ENCODE results near the gene KRTAP5-10.
"Not testable (repeated sequence)": the region's sequence is repeated elsewhere in the genome, so short reads cannot be mapped to it uniquely, and the experiment has no call there.

Gene KRTAP5-10

DNA sequence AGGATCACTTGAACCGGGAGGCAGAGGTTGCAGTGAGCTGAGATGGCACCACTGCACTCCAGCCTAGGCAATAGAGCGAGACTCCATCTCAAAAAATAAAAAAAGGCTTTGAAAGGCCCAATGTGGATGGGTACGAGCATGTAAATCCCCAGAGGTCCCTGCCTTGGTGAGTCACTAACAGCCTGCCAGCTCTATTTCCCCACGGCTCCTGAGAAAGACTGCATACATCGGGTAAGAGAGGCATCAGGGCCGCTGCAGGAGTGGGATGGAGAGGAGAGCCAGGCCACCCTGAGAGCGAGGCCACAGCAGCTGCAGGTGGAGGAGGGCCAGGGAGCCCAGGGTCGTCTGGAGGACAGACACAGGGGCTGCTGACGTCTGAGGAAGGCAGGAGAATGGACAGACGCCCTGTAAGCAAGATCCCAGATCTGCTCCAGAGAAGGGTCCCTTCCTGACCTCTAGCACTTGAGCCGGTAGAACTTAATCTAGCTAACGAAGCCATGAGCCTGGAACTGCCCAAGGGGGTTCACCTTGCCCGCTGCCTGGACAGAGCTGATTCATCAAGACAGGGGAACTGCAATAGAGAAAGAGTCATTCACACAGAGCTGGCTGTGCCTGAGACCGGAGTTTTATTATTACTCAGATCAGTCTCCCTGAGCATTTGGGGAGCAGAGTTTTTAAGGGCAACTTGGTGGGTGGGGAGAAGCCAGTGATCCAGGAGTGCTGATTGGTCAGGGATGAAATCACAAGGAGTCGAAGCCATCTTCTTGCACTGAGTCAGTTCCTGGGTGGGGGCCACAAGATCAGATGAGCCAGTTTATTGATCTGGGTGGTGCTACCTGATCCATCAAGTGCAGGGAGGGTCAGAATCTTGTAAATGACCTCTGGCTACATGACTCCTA lies 22.2 kb upstream of the KRTAP5-10 start:
- no peak for DNase-seq (ENCODE audit: low read depth)

DNA sequence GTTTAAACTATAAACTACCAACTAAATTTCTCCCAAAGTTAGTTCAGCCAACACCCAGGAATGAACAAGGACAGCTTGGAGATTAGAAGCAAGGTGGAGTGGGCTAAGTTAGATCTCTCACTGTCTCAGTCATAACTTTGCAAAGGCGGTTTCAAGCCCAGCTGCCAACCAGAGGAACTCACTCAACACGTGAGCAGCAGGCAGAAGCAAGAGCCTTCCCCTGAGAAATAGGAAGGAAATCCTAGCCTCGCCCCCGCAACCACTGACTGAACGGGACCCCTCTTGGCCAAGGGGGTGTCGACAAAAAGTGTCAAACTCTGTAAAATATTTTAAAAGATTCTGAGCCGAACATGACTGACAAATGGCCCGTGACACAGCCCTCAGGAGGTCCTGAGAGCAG lies 21.5 kb upstream of the KRTAP5-10 start:
- DNase-seq (ENCODE audit: low read depth): no peak

DNA sequence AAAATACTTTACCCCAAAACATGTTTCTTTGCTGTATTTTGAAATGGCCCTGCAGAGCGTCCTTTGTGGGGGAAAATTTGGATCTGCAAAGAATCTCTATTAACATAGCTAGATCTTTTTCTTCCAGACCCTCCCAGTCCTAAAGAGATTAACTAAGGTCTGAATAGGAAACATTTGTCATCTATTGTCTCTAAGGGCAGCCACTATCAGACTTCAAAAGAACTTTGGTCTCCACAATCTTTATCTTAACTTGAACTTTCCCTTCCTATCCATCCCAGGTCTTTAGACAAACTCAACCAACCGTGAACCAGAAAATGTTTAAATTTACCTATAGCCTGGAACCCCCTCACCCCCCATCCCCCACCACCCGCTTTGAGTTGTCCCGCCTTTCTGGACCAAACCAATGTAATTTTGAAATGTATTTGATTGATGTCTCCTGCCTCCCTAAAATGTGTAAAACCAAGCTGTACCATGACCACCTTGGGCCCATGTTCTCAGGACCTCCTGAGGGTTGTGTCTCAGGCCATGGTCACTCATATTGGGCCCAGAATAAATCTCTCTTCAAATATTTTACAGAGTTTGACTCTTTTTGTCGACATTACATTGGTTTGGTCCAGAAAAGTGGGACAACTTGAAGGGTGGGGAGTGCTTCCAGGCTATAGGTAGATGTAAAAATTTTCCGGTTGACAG lies 20.7 kb upstream of the KRTAP5-10 start:
- DNase-seq (ENCODE audit: low read depth): no peak

DNA sequence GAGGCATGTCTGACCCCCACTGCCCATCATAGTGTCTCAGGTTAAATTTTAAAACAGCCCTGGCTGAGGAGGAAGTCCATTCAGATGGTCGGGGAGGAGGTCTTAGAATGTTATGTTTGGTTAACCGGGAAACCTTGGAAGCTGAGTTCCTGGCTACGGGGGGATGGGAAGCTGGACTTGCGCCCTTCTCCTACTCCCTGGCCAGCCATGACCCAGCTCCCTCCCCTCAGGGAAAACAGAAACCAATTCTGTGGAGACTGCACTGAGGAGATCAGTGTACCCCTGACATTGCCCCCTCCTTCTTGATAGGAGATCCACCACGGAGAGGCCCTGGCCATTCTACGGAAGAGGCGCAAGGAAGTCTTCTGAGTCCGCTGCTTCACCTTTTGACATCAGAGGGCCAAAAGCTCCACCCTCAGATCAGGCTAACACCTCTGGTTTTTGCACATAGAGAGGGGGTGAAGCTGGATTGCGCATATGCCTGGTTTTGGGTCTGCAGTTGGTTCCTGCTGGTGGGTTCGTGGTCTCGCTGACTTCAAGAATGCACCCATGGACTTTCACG lies 19.9 kb upstream of the KRTAP5-10 start:
- no peak for DNase-seq (ENCODE audit: low read depth)

DNA sequence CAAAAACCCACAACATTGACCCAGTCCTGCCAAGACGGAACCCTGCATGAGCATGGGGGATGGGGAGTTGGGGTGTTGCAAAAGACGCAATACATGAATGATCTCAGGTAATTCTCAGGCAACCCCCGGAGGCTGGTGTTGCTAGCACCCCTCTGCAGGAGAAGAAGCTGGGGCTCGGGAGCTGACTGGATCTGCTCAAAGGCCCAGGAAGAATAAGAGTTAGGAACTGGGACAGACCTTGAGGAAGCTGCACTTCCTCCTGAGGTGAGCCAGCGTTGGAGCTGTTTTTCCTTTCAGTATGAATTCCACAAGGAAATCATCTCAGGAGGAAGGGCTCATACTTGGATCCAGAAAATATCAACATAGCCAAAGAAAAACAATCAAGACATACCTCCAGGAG lies 17.2 kb upstream of the KRTAP5-10 start, which contains the start of gene KRTAP5-9:
Gene KRTAP5-9, plus strand, starts transcription at position 301 of the 400 bp plus-strand sequence. CDS start 238 bp downstream, outside the sequence.
- no peak for DNase-seq (ENCODE audit: low read depth)

DNA sequence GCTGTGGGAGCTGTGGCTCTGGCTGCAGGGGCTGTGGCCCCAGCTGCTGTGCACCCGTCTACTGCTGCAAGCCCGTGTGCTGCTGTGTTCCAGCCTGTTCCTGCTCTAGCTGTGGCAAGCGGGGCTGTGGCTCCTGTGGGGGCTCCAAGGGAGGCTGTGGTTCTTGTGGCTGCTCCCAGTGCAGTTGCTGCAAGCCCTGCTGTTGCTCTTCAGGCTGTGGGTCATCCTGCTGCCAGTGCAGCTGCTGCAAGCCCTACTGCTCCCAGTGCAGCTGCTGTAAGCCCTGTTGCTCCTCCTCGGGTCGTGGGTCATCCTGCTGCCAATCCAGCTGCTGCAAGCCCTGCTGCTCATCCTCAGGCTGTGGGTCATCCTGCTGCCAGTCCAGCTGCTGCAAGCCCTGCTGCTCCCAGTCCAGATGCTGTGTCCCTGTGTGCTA lies 16.6 kb upstream of the KRTAP5-10 start:
- no peak for DNase-seq (ENCODE audit: low read depth)

DNA sequence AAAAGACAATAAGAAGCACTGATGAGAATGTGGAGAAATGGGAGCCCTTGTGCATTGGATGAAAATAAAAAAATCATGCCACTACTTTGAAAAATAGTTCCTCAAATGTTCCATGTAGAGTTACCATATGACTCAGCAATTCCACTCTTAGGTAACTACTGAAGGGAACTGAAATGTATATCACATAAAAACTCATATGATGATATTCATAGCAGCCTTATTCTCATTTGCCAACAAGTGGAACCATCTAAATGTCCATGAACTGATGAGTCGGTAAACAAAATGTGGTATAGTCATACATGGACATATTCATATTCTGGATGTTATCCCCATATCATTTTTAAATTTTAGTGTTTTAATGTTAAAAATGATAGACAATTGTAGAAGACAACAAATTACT lies 13.7 kb upstream of the KRTAP5-10 start:
- no peak for DNase-seq (ENCODE audit: low read depth)

DNA sequence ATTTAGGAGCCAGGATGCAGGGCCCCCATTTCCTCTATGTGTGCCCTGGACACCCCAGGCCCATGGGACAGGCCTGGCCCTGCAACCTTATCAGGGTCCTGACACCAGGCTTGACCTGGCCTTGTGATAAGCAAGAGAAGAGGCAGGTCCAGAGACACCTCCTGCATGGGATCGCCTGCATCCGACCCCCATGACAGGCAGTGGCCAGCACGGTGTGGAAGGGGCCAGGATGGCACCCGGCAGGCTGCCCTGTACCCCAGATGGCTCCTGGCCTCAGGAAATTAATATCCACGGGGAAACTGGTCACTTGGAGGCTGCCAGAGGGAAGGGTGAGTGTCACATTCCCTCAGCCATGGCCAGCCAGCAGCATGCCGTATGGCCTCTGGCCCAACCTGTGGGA lies 10.4 kb upstream of the KRTAP5-10 start:
- no peak for DNase-seq (ENCODE audit: low read depth)

DNA sequence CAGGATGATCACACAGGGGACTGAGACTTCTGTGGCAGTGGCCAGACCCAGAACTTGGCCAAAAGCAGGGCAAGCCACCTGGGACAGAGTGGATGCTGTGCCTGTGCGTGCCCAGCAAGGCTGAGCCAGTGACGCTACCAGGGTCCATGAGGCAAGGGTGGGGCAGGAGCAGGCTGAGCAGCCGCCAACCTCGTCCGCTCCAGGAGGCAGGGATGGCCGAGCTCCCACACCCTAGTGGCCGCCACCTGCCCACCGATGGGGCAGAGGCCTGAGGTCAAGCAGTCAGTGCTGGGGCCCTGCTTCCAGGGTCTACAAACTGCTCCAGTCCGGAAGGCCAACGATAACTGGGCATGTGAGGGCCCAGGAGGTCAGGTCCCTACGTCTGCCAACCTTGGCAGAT lies 9.9 kb upstream of the KRTAP5-10 start:
- DNase-seq (ENCODE audit: low read depth): no peak

DNA sequence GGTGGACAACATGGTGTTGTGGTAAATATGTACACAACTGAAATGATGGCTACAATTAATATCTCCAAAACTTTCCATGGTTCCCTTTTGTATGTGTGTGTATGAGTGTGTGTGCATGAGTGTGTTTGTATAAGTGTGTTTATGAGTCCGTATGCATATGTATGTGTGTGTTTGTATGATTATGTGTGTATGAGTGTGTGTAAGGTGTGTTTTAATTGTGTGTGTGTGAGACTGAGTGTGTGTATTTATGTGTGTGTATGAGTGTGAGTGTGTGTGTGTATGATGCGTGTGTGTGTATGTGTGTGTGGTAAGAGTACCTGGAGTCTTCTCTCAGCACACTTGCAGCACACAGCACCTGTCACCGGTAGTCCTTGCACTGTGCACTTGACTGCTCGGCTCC lies 9.3 kb upstream of the KRTAP5-10 start:
- DNase-seq (ENCODE audit: low read depth): no peak

DNA sequence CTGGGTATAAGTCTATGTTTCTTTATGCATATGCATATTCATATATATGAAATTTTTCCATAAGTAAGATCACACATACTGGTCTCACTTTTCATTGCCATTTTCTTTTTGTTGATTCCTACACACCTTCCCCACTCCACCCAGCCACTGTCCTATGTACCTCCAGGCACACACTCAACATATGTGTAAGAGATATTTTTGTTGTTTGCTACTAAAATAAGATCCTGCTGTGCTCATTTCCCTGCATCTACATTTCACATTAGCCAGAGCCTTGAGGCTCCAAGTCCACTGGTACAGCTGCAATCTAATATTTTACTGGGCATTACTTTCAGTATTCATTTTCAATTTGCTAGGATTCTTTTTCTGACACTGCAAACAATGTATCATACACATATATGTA lies 8.1 kb upstream of the KRTAP5-10 start:
- no peak for DNase-seq (ENCODE audit: low read depth)

DNA sequence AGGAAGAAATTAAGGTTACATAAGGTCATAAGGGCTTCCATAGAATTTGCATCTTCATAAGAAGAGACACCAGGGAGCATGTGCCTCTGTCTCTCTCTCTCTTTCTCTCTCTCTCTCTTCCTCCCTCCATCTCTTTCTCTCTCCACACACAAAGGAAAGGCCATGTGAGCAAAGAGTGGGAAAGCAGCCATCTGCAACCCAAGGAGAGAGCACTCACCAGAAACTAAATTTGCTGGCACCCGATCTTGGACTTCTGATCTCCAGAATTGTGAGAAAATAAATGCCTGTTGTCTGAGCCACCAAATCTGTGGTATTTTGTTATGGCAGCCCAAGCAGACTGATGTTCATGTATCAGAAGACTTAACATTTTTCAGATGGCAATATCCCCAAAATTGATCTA lies 6.4 kb upstream of the KRTAP5-10 start:
- no peak for DNase-seq (ENCODE audit: low read depth)

DNA sequence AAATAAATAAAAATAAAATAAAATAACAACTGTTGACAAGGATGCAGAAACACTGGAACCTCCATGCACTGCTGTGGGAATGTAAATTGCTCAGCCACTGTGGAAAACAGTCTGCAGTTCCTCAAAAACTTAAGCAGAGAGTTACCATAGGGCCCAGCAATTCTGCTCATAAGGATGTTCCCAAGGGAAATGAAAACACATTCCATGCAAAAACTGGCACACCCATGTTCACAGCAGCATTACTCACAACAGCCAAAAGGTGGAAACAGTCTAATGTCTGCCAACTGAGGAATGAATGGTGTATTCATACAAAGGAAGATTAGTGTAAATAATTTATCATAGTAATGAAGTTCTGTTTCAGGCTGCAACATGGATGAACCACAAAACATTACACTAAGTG lies 3.2 kb upstream of the KRTAP5-10 start:
- no peak for DNase-seq (ENCODE audit: low read depth)

DNA sequence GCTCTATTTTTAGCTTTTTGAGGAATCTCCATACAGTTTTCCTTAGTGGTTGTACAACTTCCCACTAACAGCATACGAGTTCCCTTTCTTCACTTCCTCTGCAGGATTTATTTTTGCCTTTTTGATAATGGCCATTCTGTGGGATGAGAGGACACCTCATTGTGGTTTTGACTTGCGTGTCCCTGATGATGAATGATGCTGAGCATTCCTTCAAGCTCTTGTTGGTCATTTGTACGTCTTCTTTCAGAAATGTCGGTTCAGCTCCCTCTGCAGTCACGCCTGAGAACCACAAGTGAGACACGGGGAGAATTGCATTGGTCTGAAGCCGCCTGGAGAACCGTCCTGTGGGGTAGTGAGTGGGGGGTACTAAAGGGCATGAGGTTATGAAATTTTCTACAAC lies 2.0 kb upstream of the KRTAP5-10 start:
- DNase-seq (ENCODE audit: low read depth): peak; percentile 70

DNA sequence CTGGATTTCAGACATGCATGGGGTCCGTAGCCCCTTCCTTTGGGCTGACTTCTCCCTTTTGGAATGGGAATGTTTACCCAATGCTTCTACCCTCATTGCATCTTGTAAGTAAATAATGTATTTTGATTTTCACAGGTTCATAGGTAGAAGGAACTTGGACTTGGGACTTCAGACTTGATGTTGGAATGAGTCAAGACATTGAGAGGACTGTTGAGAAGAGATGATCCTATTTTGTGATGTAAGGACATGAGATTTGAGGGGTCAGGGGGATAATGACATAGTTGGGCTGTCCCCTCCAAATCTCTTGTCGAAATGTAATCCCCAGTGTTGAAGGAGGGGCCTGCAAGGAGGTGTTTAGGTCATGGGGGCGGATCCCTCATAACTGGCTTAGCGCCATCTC lies 933 bp upstream of the KRTAP5-10 start:
- DNase-seq (ENCODE audit: low read depth): no peak

DNA sequence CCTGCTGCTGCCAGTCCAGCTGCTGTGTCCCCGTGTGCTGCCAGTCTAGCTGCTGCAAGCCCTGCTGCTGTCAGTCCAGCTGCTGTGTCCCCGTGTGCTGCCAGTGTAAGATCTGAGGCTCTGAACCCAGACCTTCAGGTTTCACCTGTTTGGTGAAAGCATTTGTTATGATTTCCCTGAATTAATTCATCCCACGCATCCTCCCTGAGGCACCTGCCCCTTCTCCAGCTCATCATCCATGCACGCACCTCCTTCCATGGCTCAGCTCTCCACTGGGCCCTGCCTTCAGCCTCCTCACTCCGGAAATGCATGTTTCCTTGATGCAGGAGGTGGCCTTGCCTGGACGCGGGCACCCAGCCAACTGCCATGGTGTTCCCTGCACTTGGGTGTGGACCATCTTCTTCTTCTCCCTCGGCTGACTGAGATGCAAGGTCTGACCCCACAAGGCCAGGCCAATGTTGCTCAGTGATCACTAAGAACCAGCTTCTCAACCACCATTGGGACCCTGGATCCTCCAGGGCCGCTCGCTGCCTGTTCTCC lies 788 bp downstream of the KRTAP5-10 start:
- DNase-seq (ENCODE audit: low read depth): no peak

DNA sequence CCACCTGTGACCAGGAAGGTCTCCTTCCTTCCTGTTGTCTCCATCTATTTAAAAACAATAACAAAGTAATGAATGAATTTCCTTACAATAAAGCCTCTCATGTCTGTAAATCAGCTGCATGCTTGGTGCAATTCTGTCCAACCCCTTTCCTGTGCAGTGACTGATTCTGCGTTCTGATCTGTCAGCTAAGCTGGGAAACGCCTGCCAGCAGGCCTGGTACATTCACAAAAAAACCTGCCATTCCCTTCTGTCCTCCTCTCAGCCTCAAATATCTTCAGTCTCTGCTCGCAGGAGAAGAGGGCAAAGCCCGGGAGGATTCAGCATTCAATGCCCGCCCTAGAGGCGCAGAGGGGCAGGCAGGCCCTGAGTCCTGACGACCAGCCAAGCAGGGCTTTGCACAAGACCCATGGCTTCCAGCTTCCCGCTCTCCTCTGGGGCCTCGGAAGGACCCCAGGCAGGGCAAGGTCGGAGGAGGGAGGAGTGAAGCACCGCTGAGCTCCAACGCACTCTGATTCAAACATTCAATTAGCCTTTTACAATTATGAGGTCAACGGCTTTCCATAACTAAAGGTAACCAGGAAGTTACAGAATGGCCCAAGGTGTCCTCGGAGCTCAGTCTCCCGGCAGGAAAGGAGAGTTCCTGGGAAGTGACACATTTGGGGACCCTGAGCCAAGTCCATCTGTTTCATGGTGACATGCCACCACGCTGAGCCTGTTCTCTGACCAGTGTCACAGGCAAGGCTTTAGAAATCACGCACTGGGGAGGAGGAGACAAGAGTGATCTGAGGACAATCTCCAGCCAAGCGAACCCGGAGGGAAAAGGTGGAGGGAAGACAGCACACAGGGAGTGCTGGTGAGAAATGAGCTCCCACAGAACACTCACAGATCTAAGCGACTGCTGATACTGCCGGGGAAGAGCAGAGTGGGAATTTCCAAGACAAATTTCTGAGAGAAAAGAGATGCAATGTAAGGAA lies 1.6 kb downstream of the KRTAP5-10 start:
- DNase-seq (ENCODE audit: low read depth): not testable (repeated sequence)

DNA sequence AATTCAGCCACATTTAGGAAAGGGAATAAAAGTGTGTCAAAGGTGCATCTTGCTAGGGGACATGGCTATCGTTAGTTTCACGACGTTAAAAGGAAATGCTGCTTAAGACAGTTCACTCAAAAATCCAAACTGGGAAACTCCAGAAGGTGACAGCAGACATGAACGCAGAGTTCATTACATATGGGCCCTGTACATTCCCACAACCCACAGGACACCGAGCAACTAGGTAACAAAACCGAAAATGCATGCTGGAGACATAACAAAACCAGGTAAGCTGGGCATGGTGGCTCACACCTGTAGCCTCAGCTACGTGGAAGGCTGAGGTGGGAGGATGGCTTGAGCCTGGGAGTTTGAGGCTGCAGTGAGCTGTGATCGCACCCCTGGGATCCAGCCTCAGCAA lies 2.3 kb downstream of the KRTAP5-10 start:
- DNase-seq (ENCODE audit: low read depth): not testable (repeated sequence)

DNA sequence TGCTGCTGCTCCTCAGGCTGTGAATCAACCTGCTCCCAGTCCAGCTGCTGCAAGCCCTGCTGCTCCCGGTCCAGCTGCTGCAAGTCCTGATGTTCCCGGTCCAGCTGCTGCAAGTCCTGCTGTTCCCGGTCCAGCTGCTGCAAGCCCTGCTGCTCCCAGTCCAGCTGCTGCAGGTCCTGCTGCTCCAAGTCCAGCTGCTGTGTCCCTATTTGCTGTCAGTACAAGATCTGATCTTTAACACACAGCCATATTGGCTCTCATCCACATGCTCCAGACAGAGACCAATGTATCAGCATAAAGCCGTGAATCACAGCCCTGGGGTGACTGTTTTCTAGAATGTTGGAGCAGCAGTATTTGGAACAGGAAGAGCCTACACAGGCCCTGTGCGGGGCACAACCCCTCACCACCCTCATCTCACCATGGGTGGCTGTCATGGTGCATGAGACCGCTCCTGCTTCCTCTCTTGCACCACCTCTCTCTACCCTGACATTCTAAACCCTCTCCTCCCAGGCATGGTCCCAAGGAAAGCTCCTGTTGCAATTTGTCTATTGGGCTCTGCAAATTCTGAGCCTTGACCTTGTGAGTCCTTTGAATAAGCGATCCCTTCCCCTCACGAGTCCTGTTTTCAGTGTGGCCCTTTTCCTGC lies 3.5 kb downstream of the KRTAP5-10 start:
- no peak for DNase-seq (ENCODE audit: low read depth)

DNA sequence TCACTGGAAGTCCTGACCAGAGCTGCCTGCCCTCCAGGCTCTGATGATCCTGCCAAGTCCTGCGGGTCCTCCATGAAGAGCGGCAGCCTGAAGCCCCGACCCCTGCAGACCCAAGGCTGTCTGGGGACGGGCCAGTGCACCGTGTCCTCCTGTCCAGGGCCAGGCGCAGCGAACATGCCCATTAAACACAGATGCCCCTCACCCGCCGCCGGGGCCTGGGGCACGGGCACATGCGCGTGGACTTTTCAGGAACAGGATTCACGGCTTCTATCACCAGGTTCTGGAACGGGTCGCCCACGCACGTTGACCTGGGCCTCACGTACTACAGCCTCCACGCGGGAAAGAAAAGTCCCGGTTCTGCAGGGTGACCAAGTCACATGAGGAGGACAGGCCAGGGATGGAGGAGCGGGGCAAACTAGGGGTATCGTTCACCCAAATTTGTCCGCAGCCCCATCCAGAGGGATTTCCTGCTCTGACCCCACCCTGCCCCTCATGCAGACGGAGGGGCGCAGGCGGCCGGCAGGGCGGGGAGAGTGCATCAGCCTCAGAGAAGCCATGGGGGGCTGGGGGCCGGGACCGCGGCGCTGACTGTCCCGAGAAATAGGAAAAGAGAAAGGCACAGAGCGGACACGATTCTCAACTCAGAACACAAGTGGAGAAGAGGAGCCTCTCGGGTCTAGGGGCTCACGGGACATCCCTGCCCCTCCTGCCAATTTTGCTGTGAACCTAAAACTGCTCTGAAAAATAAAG lies 5.9 kb downstream of the KRTAP5-10 start:
- DNase-seq (ENCODE audit: low read depth): not testable (repeated sequence)

All from amniotic epithelial cell (primary cell).